GM18873 (cell line): ENCODE data around the gene INTS3.
A peak's percentile ranks its signal among the peaks of the same experiment; 100 is the strongest.

Experiments
- ATAC-seq: cut with Tn5 transposase; IDR thresholded peaks from one replicate; pipeline ENCODE4 v1.9.1; 2021; ENCODE audit warnings: mild to moderate bottlenecking, moderate library complexity, moderate number of reproducible peaks; ENCODE audit not compliant: unreplicated experiment, low FRiP score

Gene INTS3

DNA sequence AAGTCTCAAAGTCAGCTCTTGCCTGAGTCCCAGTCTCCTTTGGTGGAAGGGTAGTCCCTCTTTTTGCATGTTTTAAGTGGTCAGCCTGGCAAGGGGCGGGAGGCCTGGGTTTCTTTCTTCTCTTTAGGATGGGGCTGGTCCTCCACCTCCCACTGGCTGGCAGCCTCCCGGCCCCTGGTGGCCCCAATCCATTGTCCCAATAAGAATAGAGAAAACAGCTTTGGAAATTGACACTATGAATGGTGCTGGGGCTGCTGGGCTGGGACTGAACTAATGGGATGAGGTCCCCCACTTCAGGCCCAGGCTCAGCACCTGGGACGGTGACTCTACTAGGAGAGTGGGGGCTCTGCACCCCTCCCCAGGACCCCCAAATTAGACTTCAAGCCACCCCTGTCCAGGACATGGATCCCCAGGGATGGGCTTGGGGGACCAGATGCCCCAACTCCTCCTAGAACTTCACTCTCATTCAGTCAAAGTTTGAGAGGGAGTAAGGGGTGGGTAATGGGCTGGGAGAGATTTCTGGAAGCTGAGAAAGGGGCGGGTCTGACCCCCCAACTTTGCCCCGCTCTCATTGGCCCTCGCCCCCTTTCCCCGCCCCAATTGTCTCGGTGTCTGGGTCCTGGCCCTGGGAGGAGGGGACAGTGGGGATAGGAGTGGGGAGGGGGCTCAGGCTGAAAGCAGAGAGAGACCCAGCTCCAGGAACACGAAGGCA lies 65.6 kb downstream of the INTS3 start:
- no peak for ATAC-seq

DNA sequence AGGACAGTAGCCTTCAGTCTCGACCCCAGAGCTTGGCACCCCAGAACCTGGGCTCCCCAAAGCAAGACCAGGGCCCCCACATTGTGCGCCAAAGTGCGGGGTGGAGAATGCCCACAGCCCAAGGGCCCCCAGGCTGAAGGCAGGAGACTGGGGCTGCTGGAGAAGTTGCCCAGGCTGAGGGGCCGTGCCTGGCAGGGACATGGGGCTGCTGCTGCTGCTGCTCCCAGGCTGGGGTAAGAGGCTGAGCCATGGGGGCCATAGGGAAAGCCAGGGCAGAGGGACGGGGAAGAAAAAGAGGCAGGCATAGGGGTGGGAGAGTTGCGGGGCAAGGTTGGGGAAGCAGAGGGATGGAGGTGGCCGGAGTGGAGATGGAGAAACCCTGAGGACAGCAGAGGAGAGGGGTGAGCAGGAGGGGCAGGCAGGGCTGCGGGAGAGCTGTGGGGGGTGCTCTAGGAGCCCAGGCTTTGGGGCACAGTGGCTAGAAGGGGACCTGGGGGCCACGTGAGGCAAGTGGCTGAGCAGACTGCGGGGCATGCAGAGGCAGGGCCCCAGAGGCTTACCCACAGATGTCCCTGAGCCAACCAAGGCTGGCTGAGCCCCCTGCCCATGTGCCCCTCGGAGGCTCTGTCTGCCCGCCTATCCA lies 66.2 kb downstream of the INTS3 start:
- no peak for ATAC-seq

DNA sequence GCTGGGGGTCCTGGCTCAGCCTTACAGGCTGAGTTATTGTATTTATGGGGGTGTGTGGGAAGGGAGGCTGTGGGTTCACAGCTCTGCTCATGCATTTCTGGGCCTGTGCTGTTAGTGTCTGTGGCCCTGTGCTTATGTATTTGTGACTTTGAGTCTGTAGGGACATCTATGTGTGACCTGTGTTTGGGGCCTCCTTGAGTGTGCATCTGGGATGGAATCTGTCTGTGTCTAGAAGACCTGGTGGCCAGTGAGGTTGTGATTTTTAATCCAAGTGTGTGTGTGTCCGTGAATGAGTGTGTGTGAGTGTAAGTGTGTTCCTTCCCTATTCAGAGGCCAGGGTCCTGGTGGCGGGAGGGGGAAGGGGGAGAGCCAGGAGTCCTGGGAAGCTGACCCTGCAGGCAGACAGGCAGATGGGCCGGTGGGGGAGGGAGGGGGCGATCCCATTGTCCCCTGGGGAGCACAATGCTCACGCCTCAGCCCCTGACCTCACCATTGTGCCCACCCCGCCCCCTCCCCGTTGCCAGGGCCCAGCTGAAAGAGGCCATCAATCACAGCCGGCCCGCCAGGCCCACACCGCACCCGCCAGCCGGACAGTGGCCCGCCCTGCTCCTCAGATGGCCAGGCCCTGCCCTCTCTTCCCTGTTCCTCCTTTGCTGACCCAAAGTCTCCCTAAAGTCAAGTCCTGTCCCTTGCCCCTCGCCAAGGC lies 66.9 kb downstream of the INTS3 start:
- ATAC-seq, result no peak

DNA sequence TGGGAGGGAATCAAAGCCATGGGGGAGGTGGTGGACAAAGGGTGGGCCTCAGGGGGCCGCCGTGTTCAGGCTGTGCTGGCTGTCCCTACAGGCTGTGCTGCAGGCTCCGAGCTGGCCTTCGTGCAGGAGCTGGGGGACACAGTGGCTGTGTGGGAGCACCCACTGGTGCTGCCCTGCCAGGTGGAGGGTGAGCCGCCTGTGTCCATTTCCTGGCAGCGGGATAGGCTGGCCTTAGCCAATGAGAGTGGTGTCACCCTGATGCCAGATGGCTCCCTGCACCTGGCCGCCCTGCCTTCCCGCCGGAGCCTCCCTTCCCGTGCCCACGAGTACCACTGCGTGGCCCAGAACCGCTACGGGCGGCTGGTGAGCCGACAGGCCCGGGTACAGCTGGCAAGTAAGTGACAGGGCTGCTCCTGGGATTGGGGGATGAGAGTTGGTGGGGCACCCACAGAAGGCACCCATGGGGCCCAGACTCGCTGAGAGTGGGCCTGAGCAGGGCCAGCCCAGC lies 67.5 kb downstream of the INTS3 start:
- no peak for ATAC-seq

GRCh38 chr1:153795934-153796785 lies 68.3 kb downstream of the INTS3 start:
- ATAC-seq, result no peak

DNA sequence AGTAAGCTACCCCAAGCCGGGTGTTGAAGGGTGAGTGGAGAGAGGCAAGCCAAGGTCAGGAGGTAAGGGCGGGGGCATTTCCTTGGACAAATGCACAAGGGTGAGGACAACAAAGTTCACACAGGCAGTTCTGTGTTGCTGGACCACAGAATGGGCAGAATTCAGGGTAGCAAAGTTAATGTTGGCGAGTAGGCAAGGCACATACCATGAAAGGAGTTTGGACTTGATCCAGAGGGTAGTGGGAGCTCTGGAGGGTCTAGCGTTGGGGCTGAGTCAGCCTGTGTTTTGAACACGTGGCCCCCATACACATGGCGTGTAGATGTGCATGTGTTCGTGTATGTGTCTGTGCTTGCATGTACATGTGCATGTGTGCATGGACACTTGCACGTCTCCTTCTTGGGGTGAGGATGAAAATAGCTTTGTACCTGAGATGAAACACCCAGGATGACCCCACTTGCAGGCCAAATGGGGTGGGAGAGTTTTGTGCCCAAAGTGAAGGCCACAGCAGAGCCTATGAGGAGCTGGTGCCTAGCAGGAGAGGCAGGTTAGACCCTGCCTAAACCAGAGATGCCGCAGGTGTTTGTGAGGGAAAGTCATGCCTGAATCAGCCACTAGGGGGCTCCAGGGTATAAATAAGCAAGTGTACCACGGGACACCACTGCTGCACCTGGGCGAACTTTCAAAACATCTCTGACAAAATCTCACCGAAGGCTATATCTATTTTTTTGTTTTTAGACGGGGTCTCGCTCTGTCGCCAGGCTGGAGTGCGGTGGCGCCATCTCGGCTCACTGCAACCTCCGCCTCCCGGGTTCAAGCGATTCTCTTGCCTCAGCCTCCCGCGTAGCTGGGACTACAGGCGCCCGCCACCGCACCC lies 69.2 kb downstream of the INTS3 start:
- no peak for ATAC-seq

DNA sequence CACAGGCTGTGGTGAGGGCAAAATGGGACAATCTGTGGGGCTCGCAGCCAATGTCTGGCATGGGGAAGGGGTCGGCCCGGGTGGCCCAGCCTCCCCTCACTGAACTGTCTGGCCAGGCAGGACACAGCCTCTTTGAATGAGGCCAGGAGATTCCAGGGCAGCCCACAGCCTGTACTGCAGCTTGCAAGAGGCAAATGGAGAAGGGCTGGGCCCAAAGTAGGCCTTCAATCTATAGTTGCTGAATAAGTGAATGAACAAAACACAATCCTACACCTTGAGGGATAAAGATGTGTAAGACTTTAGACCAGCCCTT lies 70.6 kb downstream of the INTS3 start:
- ATAC-seq, result no peak

GRCh38 chr1:153799016-153799415 lies 71.2 kb downstream of the INTS3 start:
- ATAC-seq, result no peak

DNA sequence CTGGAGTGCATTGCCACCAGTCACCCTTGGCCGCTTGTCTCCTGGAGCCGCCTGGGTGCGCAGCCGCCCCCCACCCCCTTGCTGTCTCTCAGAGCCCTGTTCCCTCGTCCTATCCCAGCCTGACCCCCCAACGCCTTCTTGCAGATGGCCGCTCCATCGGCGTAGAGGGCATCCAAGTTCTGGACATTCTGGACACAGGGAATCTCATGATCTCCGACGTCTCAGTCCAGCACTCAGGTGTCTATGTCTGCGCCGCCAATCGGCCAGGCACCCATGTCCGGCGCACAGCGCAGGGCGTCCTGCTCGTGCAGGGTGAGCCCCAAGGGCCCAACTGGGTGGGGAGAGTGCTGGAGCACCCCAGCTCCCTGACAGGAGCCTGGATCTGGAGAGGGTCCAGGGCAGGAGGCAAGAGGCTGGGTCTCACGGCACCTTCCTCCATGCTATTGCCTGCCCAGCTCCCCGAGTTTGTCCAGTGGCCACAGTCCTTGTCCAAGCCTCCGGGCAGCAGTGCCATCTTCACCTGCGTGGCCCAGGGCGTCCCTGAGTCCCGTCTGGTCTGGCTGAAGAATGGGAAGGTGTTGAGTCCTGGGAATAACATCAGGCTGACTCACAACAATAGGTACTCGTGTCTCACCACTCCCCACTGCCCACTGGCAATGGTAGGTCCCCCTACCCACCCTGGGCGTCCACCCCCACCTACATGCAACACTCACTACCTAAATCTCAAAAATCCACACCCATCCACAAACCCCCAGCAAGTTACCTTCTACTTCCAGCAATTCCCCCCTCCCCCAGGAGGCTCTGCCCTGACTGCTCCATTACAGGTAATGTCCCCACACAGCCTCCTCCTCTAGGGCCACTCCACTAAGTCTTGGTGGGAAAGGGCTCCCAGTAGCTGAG lies 72.0 kb downstream of the INTS3 start:
- ATAC-seq, result no peak

DNA sequence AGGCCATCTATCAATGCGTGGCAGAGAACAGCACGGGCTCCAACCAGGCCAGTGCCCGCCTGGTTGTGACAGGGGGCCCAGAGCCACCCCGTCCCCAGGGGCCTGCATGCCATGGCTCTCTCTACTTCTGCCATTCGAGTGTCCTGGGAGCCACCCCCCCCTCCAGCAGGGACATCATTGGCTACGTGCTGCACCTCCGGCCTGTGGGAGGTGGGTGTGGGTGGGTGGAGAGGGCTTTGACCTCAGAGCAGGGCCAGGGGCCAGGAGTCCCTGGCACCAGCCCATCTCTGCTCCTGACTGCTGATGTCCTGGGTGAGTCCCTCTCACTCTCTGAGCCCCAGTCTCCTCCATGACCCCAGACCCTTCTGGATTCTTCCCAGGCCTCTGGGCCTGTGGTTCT lies 72.7 kb downstream of the INTS3 start:
- no peak for ATAC-seq

GRCh38 chr1:153801028-153801625 lies 73.3 kb downstream of the INTS3 start:
- no peak for ATAC-seq

DNA sequence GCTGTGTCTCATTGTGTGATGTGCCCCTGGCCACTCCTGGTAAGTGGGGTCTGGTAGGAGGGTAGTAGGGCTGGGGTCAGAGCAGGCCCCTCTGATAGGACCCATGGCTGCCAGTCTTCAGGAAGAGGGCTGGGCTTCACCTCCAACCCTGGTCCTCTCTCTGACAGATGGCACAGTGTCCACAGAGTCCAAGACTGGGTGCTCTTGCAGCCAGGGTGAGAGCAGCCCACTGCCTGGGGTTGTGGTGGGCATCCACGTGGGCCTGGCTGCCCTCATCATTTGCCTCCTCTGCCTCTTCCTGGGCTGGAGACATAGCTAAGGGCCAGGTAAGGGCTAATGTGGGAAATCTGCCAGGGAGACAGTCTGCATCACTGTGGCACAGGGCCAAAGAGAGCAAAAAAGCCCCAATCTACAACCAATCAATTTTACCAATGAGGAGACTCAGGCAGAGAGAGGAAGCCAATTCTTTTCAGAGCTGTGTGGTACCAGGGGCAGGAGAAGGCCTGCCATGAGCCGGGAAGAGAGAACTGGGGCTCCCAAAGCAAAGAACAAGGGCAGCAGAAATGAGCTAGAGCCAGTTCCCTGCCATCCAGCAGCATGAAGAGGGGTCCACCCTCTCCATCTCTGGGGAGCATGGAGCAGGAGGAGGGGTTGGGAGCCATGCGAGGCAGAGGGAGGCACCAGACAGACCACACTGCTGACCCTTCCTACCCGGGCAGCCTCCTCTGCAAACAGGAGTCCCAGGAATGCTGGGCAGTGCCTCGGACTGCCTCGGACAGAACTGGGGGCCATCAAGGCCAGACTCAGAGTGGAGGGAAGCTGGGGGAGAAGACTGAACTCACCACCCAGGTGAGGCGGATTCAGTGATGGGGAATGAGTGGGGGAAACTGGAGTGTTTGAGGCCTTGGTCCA lies 74.2 kb downstream of the INTS3 start:
- no peak for ATAC-seq

DNA sequence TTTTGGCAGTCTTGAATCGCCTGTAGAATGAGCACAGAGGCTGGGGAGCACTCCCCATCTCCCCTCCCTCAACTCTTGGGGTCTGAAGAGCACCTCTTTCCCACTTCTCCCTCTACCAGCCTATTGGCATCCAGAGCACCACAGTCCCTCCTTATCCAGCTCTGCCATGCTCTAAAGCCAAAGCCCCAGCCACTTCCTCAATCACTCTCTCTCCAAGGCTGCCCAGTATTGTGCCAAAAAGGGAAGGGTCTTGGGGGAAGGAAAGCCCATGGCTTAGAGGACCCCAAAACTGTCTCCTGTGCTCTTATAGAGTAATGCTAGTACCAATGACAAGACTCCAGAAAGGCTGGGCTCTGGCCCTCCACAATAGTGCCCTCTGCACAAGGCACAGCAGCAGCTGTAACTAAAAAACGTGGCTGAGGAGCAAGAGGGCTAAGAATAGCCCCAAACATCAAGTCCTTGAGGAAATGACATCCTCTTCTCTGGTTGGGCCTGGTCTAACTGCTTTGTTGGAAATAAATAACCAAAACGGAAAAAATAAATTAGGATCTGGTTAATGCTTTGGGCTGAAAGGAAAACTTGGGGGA lies 75.7 kb downstream of the INTS3 start:
- no peak for ATAC-seq

DNA sequence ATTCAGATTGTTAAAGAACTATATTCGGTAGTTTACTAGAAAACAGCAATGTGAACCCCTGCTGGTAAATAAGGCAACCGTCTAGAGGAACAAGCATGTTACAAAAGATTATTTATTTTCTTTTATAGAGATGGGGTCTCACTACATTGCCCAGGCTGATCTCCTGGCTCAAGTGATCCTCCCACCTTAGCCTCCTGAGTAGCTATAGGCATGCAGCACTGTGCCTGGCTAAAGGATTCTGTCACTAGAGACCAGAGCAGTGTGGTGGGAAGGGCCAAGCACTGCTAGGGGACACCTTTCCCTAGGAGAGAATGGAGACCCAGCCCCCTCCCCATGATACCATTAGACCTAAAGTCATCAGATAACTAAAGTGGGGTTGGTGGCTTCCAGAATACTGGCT lies 76.3 kb downstream of the INTS3 start:
- no peak for ATAC-seq

DNA sequence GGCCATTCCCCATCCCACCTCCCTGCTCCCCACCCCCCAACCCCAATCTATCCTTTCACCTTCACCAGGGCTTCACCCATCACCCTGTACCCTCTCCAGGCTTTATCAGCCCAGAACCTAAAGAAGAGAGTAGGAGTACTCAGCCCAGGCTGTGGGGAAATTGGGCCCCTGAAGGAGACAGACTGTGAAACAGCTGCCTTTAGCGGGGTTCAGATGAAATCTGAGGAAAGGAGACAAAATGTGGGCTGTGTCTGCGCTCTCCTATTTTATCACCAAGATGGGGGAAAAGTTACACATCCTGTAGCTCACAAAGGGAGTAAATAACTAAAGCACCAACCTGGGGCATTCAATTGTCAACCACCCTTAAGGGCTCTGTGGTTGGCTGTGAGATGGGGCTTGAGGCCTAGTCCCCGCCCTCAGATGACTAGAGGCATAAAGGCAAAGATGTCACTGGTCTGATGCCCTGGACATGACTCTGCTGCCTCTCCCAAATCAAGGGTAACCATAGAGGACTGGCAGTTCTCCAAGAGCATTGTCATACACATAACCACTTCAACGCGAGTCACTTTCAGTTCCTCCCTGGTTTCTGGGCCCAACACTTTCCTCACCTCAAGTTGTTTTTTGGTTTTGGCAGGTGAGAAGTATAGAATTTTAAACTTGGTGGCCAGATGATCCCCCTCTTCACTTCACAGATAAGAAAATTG lies 77.3 kb downstream of the INTS3 start:
- ATAC-seq, result peak; percentile 72

- no peak for ATAC-seq
These were observed 78.3 kb downstream of the INTS3 start for GRCh38 chr1:153805886-153806719.
